Measurements from ENCODE around the gene HIVEP2. TPM values are rescaled to one million over a fixed set of nuclear protein-coding genes. Genes with fewer than 3 reads are reported as not detected.

HIVEP2 gene
- total and polyA plus RNA-seq, 2 of the 4 experiments (the other 2 are of a cell fraction), result 4.3 to 11.3 TPM

GRCh38 chr6:142820338-142821051 is 124.5 kb downstream of the HIVEP2 start (continued):
- TF ChIP-seq RFX5 (IDR thresholded peaks at IDR 0.05; ENCODE audit: low read depth, low read length) (no peak), BHLHE40 (IDR thresholded peaks at IDR 0.05; ENCODE audit: low read depth, low read length) (no peak)

- Histone ChIP-seq H4K91ac (ENCODE audit: insufficient read depth, low read depth, low read length) (no peak overlapping the region), H3K4me1 (ENCODE audit: control insufficient read depth, insufficient read depth, low read length) (peaks cover 17% of the 10 kb centered on the region), H3K79me1 (ENCODE audit: low read depth in 1 of 2, low read length in 2 of 2) (peaks cover 44 to 46% of the 10 kb centered on the region in 2 experiments), H2BK120ac (ENCODE audit: low read depth, low read length) (peak overlapping the region; percentile 52), H2BK15ac (ENCODE audit: low read depth, low read length) (no peak overlapping the region), H3K14ac (replicated peaks; ENCODE audit: low read depth, low read length) (peak overlapping the region; percentile 64), H3K18ac (ENCODE audit: low read depth, low read length) (peak overlapping the region; percentile 75; the same call in 1 of the 2 replicates), H4K20me1 (ENCODE audit: insufficient read depth, low read length) (no peaks in the 10 kb centered on the region), H2AK9ac (replicated peaks; ENCODE audit: low read depth, low read length, poor library complexity) (peak overlapping the region; percentile 20), H3K4me3 (ENCODE audit: insufficient read depth, low read depth, low read length) (peak overlapping the region; percentile 20; the same call in 1 of the 2 replicates), H3K9ac (ENCODE audit: low read depth, low read length) (peak overlapping the region; percentile 57), H2BK20ac (ENCODE audit: low read depth, low read length) (peak overlapping the region; percentile 43; the same call in 1 of the 2 replicates), H3K23ac (ENCODE audit: low read depth, low read length) (peak overlapping the region; percentile 44; the same call in 1 of the 2 replicates), H3K56ac (ENCODE audit: extremely low read depth, insufficient read depth, low read length) (no peak overlapping the region), H3K27me3 (ENCODE audit: control insufficient read depth, insufficient read depth, low read length) (no peaks in the 10 kb centered on the region), H2AK5ac (ENCODE audit: low read depth, low read length) (peak overlapping the region; percentile 4; the same call in 1 of the 2 replicates), H3K27ac (ENCODE audit: insufficient read depth, low read length) (peak overlapping the region; percentile 15), H3K4me2 (ENCODE audit: low read depth, low read length) (peak overlapping the region; percentile 99), H3K36me3 (ENCODE audit: control insufficient read depth, insufficient read depth, low read length) (peaks cover 2% of the 10 kb centered on the region; the same call in 1 of the 2 replicates), H3K9me1 (ENCODE audit: insufficient read depth, low read length) (peaks cover 4% of the 10 kb centered on the region; the same call in 1 of the 2 replicates), H2AFZ (replicated peaks; ENCODE audit: low read length, poor library complexity) (no peak overlapping the region), H2BK5ac (ENCODE audit: low read depth, low read length, poor library complexity, severe bottlenecking) (peak overlapping the region; percentile 13), H4K8ac (ENCODE audit: low read depth in 2 of 2, low read length in 2 of 2) (peak overlapping the region; percentile 49 to 77; a peak in 2 of 4 replicates), H3K4ac (ENCODE audit: low read depth, low read length) (peak overlapping the region; percentile 28; the same call in 1 of the 2 replicates), H4K5ac (ENCODE audit: low read depth, low read length) (peak overlapping the region; percentile 61), H3K9me3 (ENCODE audit: control insufficient read depth, insufficient read depth, low read length) (no peaks in the 10 kb centered on the region)
- dilution Hi-C loops (cut with HindIII; ENCODE audit: low sequenced_read_pairs, unreplicated experiment) (no loop called here), intact Hi-C loops (cut with micrococcal nuclease) (no loop called here), in situ Hi-C loops (cut with MboI; ENCODE audit: low sequenced_read_pairs) (no loop called here)
- ChIA-PET POLR2A (ENCODE audit: unreplicated experiment) (no interaction called here), CTCF (interaction anchor here (0.7 to 1.6 kb wide), 3 partner anchors 8 to 77 kb away, joined by 3 to 4 read pairs (median 3); no protein-coding TSS in a partner anchor)
- peak; percentile 28 for ATAC-seq (ENCODE audit: low read depth)
- DNase-seq, result peak; percentile 65
- BruUV-seq (replicated peaks), result TSS peak; percentile 16
- 40% methylated on average over 2 of the region's 8 CpGs; no CpG with 5 or more reads in 1 of the 2 experiments for WGBS, 2 experiments (ENCODE audit: extremely low coverage in 2 of 2, insufficient read length in 1 of 2)
- TF ChIP-seq RCOR1 (IDR thresholded peaks at IDR 0.05; ENCODE audit: insufficient replicate concordance, low read length), result no peak
- TF ChIP-seq MXI1 (IDR thresholded peaks at IDR 0.05; ENCODE audit: borderline replicate concordance, low read depth, low read length), result no peak
- no peak for TF ChIP-seq NFE2L2 (IDR thresholded peaks at IDR 0.05; ENCODE audit: low read depth, low read length)
- TF ChIP-seq RAD21 (IDR thresholded peaks at IDR 0.05; ENCODE audit: low read length), result no peak
- no peak for TF ChIP-seq ELK1 (IDR thresholded peaks at IDR 0.05; ENCODE audit: borderline replicate concordance, low read depth, low read length)
- TF ChIP-seq USF2 (IDR thresholded peaks at IDR 0.05; ENCODE audit: low read depth, low read length), result no peak
- TF ChIP-seq CTCF (conservative IDR thresholded peaks at IDR 0.05; ENCODE audit: low read depth, low read length), result no peak
These were observed 125.2 kb downstream of the HIVEP2 start for GRCh38 chr6:142819603-142820337.
